CD14-positive monocyte (primary cell): ENCODE results near the gene SCP2. TPM values are rescaled to one million over a fixed set of nuclear protein-coding genes. Genes with fewer than 3 reads are reported as not detected.

Source experiments
- DNase-seq, 3 donors: peaks; one replicate each; pipeline ENCODE4 v3.0.0-alpha.2; 2011 to 2022
- H2AFZ ChIP-seq: 2 replicates; pipeline ENCODE4 v1.6.0; 2012; ENCODE audit warnings: mild to moderate bottlenecking, low read depth, low read length, inconsistent platforms; ENCODE audit not compliant: insufficient read depth, poor library complexity, severe bottlenecking
- H3K27ac ChIP-seq, 2 donors: 1 replicate in 1 of 2; 2 replicates in 1 of 2; pipeline ENCODE4 v1.5.1; 2012 to 2013; ENCODE audit warnings: low read length in 2 of 2, control low read depth in 1 of 2, inconsistent platforms in 1 of 2, low read depth in 1 of 2, mild to moderate bottlenecking in 1 of 2
- H3K27me3 ChIP-seq, 2 donors: one replicate each; pipeline versions ENCODE4 v1.6.0 to v1.6.1; 2011 to 2013; ENCODE audit warnings: low read length in 2 of 2; ENCODE audit not compliant: control insufficient read depth in 2 of 2, insufficient read depth in 2 of 2
- H3K36me3 ChIP-seq, 2 donors: replicated peaks in 1 of 2; 1 replicate in 1 of 2; 2 replicates in 1 of 2; pipeline versions ENCODE4 v1.5.1 to v1.6.1; 2012 to 2013; ENCODE audit warnings: low read length in 2 of 2, control low read depth in 1 of 2, inconsistent platforms in 1 of 2, mild to moderate bottlenecking in 1 of 2; ENCODE audit not compliant: insufficient read depth in 2 of 2, control insufficient read depth in 1 of 2
- H3K4me1 ChIP-seq, 2 donors: 1 replicate in 1 of 2; 2 replicates in 1 of 2; pipeline versions ENCODE4 v1.5.1 to v1.6.1; 2012 to 2013; ENCODE audit warnings: low read length in 2 of 2, control low read depth in 1 of 2, inconsistent platforms in 1 of 2, mild to moderate bottlenecking in 1 of 2, moderate library complexity in 1 of 2; ENCODE audit not compliant: insufficient read depth in 2 of 2, control insufficient read depth in 1 of 2
- H3K4me2 ChIP-seq: replicated peaks from 2 replicates; pipeline ENCODE3; 2012; ENCODE audit warnings: low read length, moderate library complexity, mild to moderate bottlenecking; ENCODE audit not compliant: poor library complexity, severe bottlenecking; ENCODE audit errors: extremely low read depth
- H3K4me3 ChIP-seq, 3 experiments: fragments of 200-600 bp in 1 of 3; sonication (generic) in 1 of 3; replicated peaks in 1 of 3; 1 replicate in 2 of 3; 2 replicates in 1 of 3; pipeline ENCODE4 v1.5.1; 2011 to 2013; ENCODE audit warnings: low read length in 3 of 3, mild to moderate bottlenecking in 3 of 3, control low read depth in 2 of 3, low read depth in 2 of 3, inconsistent platforms in 1 of 3, moderate library complexity in 1 of 3
- H3K79me2 ChIP-seq: 2 replicates; pipeline ENCODE4 v1.6.0; 2012; ENCODE audit warnings: mild to moderate bottlenecking, control low read depth, inconsistent platforms, low read length, moderate library complexity; ENCODE audit not compliant: insufficient read depth
- H3K9ac ChIP-seq: 2 replicates; pipeline ENCODE4 v1.6.0; 2017; ENCODE audit warnings: low read length, mild to moderate bottlenecking; ENCODE audit not compliant: insufficient read depth, poor library complexity, severe bottlenecking
- H3K9me3 ChIP-seq, 2 donors: replicated peaks in 1 of 2; 1 replicate in 1 of 2; 2 replicates in 1 of 2; pipeline versions ENCODE4 v1.5.1 to v1.6.1; 2012 to 2013; ENCODE audit warnings: low read length in 2 of 2, control low read depth in 1 of 2; ENCODE audit not compliant: control insufficient read depth in 1 of 2, insufficient read depth in 1 of 2
- H4K20me1 ChIP-seq: 2 replicates; pipeline ENCODE4 v1.6.0; 2012; ENCODE audit warnings: mild to moderate bottlenecking, low read length, control low read depth, moderate library complexity; ENCODE audit not compliant: insufficient read depth
- H3K27ac Mint-ChIP-seq, 7 donors: one replicate each; pipeline ENCODE4 v1.8.0; 2020; ENCODE audit warnings: mild to moderate bottlenecking in 7 of 7, mixed read lengths in 7 of 7, moderate library complexity in 6 of 7, inconsistent platforms in 2 of 7
- H3K27me3 Mint-ChIP-seq, 3 donors: one replicate each; pipeline ENCODE4 v1.8.0; 2021 to 2022; ENCODE audit warnings: low read depth in 3 of 3, mild to moderate bottlenecking in 3 of 3, mixed read lengths in 3 of 3, moderate library complexity in 3 of 3, inconsistent platforms in 1 of 3
- H3K36me3 Mint-ChIP-seq, 2 donors: one replicate each; pipeline ENCODE4 v1.8.0; 2020; ENCODE audit warnings: mixed read lengths in 2 of 2, inconsistent platforms in 1 of 2, mild to moderate bottlenecking in 1 of 2
- H3K4me1 Mint-ChIP-seq: one replicate; pipeline ENCODE4 v1.8.0; 2020; ENCODE audit warnings: mild to moderate bottlenecking, mixed read lengths
- H3K4me3 Mint-ChIP-seq, 2 donors: one replicate each; pipeline ENCODE4 v1.8.0; 2020; ENCODE audit warnings: mild to moderate bottlenecking in 2 of 2, mixed read lengths in 2 of 2, moderate library complexity in 1 of 2
- H3K9me3 Mint-ChIP-seq, 7 donors: one replicate each; pipeline ENCODE4 v1.8.0; 2020 to 2022; ENCODE audit warnings: mixed read lengths in 7 of 7, mild to moderate bottlenecking in 6 of 7, moderate library complexity in 6 of 7, inconsistent platforms in 2 of 7
- CTCF ChIP-seq: fragments of 200-600 bp; IDR thresholded peaks from one replicate; pipeline ENCODE4 v1.8.0; 2022; ENCODE audit warnings: antibody characterized with exemption, mild to moderate bottlenecking
- WGBS: methylation state at CpG from one replicate; pipeline ENCODE4 v1.1.5; 2013; ENCODE audit warnings: missing lambda C conversion rate; ENCODE audit not compliant: insufficient coverage; 5-methylcytosine and 5-hydroxymethylcytosine counted together
- intact Hi-C, 2 donors: fragments of 100-400 bp; cut with micrococcal nuclease; formaldehyde crosslinking; loops; one replicate each; pipeline versions ENCODE4 v1.15.0 to v1.15.1; 2023
- polyA plus RNA-seq, 3 donors: library from polyadenylated mRNA; depleted of rRNA in 1 of 3; unstranded in 2 of 3; stranded (reverse) in 1 of 3; fragments of 300-500 nt in 2 of 3; fragments of >200 nt in 1 of 3; fragmentation: Illumina TruSeq in 2 of 3; gene quantifications; 1 replicate in 2 of 3; 2 replicates in 1 of 3; pipeline ENCODE4 v1.2.3, GENCODE V29; 2012 to 2021

Gene SCP2
- polyA plus RNA-seq, 3 donors: 56.3 to 197 (median 156) TPM

- Mint-ChIP-seq H3K27me3 (peaks cover 0 to under 1% (median 0%) of the 10 kb centered on the region in 3 donors), H3K4me3 (no peak overlapping the region), H3K4me1 (no peaks in the 10 kb centered on the region), H3K9me3 (no peaks in the 10 kb centered on the region), H3K36me3 (peaks cover 0 to 2% of the 10 kb centered on the region in 2 donors), H3K27ac (no peak overlapping the region)
- TF ChIP-seq CTCF: no peak
- Histone ChIP-seq H3K4me2 (no peak overlapping the region), H3K9ac (no peak overlapping the region), H3K79me2 (no peaks in the 10 kb centered on the region), H3K36me3 (no peaks in the 10 kb centered on the region), H3K4me3 (no peak overlapping the region), H2AFZ (no peak overlapping the region), H3K27ac (no peak overlapping the region), H3K9me3 (no peaks in the 10 kb centered on the region), H3K27me3 (no peaks in the 10 kb centered on the region), H4K20me1 (no peaks in the 10 kb centered on the region), H3K4me1 (no peaks in the 10 kb centered on the region)
- DNase-seq: no peak
- 91% methylated on average over 5 of the region's 5 CpGs for WGBS
- intact Hi-C loops: no loop called here
Observed at GRCh38 chr1:52914463-52914862, 12.6 kb upstream of the SCP2 start.

- Mint-ChIP-seq H3K27ac (no peak overlapping the region), H3K9me3 (peaks cover 0 to 2% (median 0%) of the 10 kb centered on the region in 7 donors), H3K36me3 (peaks cover 0 to 2% of the 10 kb centered on the region in 2 donors), H3K4me3 (no peak overlapping the region), H3K27me3 (peaks cover 0 to 9% (median 4%) of the 10 kb centered on the region in 3 donors), H3K4me1 (no peaks in the 10 kb centered on the region)
- intact Hi-C loops: no loop called here
- no peaks in the 10 kb centered on the region for H3K36me3 ChIP-seq
- no peak for DNase-seq
- WGBS: 100% methylated on average over 1 of the region's 2 CpGs
- no peak overlapping the region for H2AFZ ChIP-seq
- no peaks in the 10 kb centered on the region for H4K20me1 ChIP-seq
- H3K9ac ChIP-seq: no peak overlapping the region
- H3K4me1 ChIP-seq: no peaks in the 10 kb centered on the region
- no peaks in the 10 kb centered on the region for H3K79me2 ChIP-seq
- no peak overlapping the region for H3K27ac ChIP-seq
- no peak overlapping the region for H3K4me2 ChIP-seq
- H3K27me3 ChIP-seq: peaks cover 0 to 5% of the 10 kb centered on the region in 2 donors
- no peaks in the 10 kb centered on the region for H3K9me3 ChIP-seq
- TF ChIP-seq CTCF: no peak
- H3K4me3 ChIP-seq: no peak overlapping the region
Observed at GRCh38 chr1:52915211-52915854, 11.7 kb upstream of the SCP2 start.
